NCI-H1436 treated with DMSO at 0.1 percent for 48 hours (cell line): ENCODE data around the gene ANKRD62.

Experiments used
- DNase-seq: peaks from one replicate; lab custom pipeline; 2025; lab: John Stamatoyannopoulos, UW

The ANKRD62 gene

GRCh38 chr18:12093520-12094257, at the start of gene ANKRD62:
Gene ANKRD62, plus strand, starts transcription at chr18:12093843. Its CDS starts 175 bp downstream, at chr18:12094018.
- no peak for DNase-seq

GRCh38 chr18:12044591-12044990, 49.1 kb upstream of the ANKRD62 start:
- no peak for DNase-seq

DNA sequence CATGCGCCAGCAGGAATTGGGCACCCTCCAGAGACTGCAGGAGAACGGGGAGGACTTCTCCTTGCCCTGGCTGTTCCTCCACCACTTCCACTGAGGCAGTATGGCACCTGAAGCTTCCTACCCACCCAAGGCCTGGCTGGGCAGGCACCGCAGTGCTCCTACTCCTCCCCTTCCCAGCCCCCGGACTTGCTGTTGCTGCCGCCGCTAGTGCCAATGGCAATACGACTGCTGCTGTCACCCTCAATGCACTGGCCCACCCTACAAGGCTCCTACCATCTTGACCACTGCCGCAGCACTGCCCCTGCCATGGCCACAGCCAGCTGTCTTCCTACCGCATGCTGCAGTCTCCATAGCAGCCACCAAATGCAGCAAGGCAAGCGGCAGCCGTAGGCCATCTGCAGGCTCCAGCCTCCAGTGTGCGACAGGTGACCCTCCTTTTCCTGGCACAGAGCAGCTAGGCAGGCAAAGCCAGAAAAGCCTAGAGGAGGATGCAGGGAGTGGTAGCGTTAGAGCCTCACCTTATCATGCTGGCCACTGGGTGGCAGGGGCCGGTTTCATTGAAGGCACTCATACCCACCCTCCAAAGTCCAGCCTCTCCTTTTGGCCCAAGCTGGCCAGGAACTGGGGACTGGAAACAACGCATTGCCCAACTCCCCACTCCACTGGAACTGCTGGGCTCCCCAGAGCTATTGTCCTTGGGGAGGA, 47.4 kb upstream of the ANKRD62 start:
- DNase-seq: no peak

DNA sequence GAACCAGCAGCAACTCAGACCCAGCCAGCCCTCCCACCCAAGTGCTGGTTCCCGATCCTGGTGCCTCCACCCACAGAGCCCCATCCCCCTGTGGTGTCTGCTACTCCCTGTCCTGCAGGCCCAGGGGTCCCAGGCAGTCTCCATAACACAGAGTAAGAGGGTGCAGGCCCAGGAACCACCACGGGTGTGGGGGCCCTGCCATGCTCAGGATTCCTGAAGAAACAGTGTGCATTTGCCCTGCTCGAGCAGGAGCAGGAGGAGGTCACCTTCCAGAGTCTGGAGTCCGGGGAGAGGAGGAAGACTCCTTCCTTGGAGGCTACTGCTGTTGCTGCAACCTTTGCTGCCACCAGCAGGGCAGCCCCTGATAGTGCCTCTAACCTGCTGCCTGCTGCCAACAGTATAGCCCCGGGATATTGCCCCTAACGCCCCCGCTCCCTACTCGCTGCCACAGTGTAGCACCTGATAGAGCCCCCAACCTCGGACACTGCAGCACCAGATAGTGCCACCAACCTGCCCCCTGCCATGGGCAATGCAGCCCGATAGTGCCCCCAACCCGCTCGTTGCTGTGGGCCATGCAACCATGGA, 46.8 kb upstream of the ANKRD62 start:
- DNase-seq: no peak

GRCh38 chr18:12048010-12048826, 45.4 kb upstream of the ANKRD62 start:
- DNase-seq: no peak

DNA sequence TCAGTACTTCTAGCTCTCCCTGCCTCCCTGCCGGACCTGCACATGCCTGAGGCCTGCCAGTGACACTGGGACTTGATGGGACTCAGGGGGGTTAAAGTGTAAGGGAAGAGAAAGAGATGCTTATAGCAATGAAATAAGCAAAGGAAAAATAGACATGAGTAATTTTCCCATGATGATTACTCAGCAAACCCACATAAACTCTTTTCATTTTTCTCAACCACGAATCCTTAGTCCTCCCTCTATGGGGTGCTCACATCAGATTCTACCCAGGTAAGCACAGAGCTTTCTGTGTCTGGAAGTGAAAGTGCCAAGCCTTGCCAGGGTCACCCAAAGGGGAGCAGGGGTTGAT, 44.8 kb upstream of the ANKRD62 start:
- no peak for DNase-seq

GRCh38 chr18:12049978-12050811, 43.4 kb upstream of the ANKRD62 start:
- no peak for DNase-seq

- DNase-seq: no peak
These were observed 40.8 kb upstream of the ANKRD62 start for GRCh38 chr18:12052866-12053265.

DNA sequence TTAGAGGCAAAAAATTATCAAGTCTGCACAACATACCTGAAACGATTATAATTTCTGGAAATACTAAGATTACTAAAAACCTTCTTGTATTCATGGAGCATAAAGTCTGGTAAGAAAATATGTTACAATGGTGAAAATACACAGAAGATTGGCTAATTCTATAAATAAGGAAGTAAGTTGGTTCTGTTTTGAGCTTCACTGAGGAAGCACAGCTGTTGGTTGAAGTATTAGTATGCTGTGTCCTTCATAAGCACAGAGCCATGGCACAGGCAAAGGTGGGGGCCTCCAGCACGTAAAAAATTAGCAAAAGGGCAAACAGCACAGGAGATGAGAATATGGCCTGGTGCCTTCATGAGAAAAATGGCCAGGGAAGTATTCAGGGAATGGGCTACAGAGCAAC, 40.4 kb upstream of the ANKRD62 start:
- DNase-seq: no peak

GRCh38 chr18:12056034-12056883, 37.4 kb upstream of the ANKRD62 start:
- no peak for DNase-seq

DNA sequence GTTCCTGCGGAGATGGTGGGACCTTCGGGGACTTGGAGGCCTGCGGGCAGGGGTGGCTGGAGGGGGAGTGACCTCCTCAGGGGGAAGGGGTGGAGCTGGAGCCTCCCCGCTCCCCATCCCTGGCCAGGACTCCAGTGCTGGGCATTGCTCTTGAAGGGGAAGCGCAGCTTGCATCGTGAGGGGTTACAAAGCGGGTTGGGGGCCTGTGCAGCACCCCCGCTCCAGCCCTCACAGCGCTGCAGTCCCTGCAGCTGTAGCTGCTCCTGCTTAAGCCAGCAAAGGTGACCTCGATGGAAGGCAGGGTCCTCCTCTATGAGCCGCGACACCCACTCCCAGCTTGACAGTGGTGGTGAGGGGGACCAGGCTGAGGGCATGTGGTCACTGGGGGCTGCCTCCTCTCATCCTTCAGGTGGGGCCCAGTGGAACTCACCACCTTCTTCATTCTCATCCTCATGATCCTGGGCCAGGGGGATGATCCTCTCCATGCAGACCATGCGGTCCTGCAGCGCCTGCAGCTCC, 36.7 kb upstream of the ANKRD62 start:
- no peak for DNase-seq

DNA sequence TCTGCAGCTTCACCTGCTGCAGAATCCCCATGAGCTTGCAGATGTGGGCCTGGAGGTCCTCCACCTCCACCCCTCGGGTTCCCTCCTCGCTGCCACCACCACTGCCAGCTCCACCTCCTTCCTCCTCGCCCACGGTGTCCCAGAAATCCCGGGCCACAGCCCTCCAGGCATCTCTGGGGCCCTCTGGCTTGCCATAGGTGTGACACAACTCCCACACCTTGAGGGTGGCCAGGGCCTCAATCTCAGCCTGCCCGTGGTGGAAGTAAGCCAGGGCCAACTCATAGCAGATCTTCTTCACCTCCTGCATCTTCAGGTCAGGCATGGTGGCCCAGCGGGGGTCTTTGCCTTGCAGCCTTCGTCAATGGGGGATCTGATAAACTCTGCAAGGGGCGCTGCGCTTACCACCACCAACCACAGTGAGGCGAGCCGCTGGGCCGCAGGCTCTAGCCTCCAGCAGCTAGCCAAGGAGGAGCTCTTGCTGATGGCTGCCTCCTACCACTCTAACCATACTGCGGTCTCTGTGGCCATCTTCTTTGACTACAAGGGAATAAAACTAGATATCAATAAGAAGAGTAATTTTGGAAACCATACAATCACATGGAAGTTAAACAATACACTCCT, 36.1 kb upstream of the ANKRD62 start:
- no peak for DNase-seq

DNA sequence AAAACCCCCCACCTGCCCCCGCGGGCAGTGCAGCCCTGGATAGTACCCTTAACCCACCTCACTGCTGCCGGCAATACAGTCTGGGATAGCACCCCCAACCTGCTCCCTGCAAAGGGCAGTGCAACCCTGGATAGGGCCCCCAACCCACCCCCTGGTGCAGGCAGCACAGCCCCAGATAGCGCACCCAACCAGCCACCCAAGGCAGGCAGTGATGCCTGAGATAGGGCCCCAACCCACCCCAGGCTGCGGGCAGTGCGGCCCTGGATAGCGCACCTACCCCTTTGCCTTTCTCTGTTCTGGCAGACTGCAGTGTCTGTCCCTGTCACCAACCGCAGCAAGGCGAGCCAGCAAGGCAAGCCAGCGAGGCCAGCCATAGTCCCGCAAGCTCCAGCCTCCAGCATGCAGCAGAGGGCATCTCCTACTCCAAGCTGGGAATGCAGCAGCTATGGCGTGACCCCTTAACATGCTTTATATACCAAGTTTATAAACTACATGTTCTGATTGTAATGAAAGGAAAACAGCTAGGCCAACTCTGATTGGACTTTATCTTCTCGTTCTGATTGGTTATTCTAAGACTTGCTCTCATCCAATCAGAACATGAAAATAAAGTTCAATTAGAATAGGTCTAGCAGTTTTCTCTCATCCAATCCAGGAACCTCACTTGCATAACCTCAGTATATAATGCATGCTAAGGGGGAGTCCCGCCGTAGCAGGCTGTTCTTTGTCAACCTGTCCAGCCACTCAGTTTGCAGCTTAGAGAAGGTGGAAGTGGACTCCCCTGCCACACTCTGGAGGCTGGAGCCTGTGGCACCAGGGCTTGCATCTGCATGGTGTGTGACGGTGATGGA, 34.1 kb upstream of the ANKRD62 start:
- no peak for DNase-seq

DNA sequence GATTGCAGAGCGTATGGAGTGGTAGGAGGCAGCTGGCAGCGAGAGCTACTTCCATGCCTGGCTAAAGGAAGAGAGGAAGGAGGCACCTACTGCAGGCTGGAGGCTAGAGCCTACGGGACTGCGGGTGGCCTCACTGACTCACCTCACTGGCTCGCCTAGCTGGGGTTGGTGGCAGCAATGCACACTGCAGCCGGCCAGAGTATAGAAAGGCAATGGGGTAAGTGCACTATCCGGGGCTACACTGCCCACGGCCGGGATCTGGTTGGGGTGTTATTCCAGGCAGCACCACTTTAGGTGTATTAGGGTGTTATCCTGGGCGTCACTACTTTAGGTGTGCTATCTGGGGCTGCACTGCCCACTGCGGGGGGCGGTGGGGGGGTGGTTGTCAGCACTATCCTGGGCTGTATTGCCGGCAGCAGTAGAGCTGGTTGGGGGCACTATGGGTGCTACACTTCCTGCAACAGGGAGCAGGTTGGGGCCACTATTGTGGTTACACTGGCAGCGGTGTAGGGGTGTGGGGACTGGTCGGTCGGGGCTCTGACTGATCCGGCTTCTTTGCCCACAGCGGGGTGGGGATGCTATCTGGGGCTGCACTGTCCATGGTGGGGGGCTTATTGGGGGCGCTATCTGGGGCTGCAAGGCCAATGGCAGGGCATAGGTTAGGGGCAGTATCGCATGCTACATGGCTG, 33.3 kb upstream of the ANKRD62 start:
- no peak for DNase-seq

DNA sequence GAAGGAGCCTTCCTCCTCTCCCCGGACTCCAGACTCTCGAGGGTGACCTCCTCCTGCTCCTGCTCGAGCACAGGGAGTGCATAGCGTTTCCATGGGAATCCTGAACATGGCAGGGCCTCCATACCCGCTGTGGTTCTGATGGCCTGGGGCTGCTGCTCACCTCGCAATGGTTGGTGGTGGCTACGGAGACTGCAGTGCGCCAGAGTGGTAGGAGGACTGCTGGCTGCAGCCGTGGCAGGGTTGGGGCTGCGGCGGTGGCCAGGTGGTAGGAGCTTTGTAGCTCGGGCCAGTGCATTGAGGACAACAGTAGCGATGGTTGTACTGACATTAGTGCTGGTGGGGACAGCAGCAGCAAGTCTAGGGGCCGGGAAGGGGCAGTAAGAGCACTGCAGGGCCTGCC, 32.0 kb upstream of the ANKRD62 start:
- DNase-seq: no peak

DNA sequence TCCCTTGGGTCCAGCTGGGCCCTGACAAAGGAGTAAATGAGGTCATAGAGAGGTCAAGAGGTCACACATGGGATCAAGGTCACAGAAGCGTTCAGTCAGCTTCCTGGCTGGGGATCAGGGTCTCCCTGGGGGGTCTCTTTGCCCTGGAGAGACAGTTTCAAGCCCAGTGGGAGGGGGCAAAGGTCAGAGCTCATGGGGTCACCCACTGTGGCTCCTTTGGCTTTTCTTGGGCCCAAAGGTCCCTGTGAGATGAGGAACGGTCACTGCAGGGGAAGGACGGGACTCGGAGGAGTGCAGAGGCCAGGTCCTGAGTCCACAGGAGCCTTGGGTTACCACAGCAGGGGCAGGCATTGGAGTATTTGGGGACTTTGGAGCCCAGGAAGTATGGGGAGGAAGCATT, 30.7 kb upstream of the ANKRD62 start:
- DNase-seq: no peak

GRCh38 chr18:12064086-12064763, 29.4 kb upstream of the ANKRD62 start:
- no peak for DNase-seq

DNA sequence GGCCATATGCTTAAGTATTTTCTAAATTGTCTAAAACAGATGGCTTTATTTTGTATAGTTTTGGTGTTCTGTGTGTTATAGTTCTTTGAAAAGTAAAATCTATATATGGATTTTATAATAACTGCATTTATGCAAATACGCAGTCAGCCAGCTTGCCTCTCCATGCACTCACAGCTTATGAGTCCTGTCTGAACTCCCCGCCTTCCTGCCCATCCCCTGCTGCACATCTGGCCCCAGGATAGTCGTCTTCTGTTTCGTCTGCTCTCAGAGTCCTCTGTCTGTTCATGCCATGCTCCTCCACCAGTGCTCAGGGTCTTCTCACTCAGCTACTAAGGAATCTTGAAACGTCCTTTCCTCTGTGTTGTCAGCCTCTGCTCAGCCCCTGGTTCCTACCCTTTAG, 28.2 kb upstream of the ANKRD62 start:
- no peak for DNase-seq
